ENCODE results near the gene PDXP.

DNA sequence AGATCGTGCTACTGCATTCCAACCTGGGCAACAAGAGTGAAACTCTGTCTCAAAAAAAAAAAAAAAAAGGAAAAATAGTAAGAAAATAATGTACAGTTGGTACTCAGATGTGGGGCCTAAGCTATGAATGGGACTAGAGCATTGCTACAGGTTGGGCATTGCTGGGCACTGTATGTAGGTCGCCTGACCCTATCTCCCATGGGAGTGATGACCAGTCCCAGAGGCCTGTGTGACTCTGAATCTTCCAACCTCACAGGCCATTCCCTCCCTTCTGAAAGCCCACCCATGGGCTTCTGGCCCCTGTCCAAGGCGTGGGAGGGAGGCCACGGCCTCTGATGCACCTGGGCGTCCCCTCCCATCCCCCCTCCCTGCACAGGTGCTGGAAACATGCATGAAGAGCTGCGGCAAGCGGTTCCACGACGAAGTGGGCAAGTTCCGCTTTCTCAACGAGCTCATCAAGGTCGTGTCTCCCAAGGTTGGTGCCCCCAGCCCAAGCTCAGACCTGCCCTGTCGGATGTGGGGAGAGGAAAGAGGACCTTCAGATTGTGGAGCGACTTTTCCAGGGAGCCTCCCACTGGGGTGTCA, 40.4 kb upstream of the PDXP start:
- TF ChIP-seq, protein P1, sequence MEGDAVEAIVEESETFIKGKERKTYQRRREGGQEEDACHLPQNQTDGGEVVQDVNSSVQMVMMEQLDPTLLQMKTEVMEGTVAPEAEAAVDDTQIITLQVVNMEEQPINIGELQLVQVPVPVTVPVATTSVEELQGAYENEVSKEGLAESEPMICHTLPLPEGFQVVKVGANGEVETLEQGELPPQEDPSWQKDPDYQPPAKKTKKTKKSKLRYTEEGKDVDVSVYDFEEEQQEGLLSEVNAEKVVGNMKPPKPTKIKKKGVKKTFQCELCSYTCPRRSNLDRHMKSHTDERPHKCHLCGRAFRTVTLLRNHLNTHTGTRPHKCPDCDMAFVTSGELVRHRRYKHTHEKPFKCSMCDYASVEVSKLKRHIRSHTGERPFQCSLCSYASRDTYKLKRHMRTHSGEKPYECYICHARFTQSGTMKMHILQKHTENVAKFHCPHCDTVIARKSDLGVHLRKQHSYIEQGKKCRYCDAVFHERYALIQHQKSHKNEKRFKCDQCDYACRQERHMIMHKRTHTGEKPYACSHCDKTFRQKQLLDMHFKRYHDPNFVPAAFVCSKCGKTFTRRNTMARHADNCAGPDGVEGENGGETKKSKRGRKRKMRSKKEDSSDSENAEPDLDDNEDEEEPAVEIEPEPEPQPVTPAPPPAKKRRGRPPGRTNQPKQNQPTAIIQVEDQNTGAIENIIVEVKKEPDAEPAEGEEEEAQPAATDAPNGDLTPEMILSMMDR (IDR thresholded peaks at IDR 0.05): no peak
- TF ChIP-seq ZFX (IDR thresholded peaks at IDR 0.05; ENCODE audit: borderline replicate concordance): no peak
